Activated T-cell treated with anti-CD3 and anti-CD28 coated beads, Interleukin-2, amount 50 U/mL, for 4 hours (primary cell): ENCODE results near the gene MRGPRD. TPM values are rescaled to one million over a fixed set of nuclear protein-coding genes. Genes with fewer than 3 reads are reported as not detected.
A peak's percentile ranks its signal among the peaks of the same experiment; 100 is the strongest.

Experiments used
- ATAC-seq, 2 donors: fragments of 200-7000 bp; cut with Tn5 transposase; one replicate each; pipeline ENCODE4 v1.10.0; 2021
- DNase-seq: peaks from one replicate; pipeline ENCODE4 v3.0.0-alpha.2; 2020
- H3K27me3 Mint-ChIP-seq: one replicate; pipeline ENCODE4 v1.8.0; 2021; ENCODE audit warnings: low read depth, mixed read lengths
- H3K36me3 Mint-ChIP-seq: one replicate; pipeline ENCODE4 v1.8.0; 2022; ENCODE audit warnings: mixed read lengths; ENCODE audit not compliant: insufficient read depth
- H3K4me1 Mint-ChIP-seq: one replicate; pipeline ENCODE4 v1.8.0; 2021; ENCODE audit warnings: low read depth, mixed read lengths
- H3K4me3 Mint-ChIP-seq: one replicate; pipeline ENCODE4 v1.8.0; 2021; ENCODE audit warnings: mild to moderate bottlenecking, moderate library complexity, mixed read lengths
- H3K9me3 Mint-ChIP-seq: one replicate; pipeline ENCODE4 v1.8.0; 2021; ENCODE audit warnings: mixed read lengths
- total RNA-seq, 3 donors: library from RNA; stranded (reverse); gene quantifications; one replicate each; pipeline ENCODE4 v1.2.1, GENCODE V29; 2021

MRGPRD gene
- total RNA-seq, 3 donors from 2014 or later, result not detected

DNA sequence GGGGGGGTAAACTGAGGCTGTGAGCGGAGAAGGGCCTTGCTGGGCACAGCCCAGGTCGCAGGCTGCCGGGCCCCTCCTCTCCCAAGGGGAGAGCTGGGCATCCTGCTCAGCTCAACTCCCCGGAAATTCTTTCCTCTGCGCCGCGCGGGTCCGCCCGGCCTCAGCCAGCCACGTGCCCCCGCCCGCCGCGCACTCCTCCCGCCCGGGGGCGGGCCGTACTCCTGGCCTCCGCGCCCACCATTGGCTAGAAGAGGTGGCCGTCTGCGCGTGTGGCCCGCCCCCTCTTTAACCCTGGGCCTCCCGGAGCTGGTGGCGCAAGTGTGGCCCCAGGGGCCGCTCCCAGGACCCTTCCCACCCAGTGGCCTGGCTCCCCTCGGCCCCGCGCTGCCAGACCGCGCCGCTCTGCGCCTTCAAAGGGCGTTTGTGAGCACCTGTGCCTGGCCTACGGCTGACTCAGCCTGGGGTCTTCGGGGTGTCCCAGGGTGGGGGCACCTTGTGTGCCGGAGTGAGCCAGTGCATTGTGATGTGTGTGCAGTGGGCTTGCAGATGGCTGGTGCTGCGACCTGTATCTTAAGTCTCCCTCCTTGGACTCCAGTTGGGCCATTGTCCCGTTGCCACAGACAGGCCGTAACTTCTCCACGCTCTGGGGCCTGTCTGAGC lies 30.3 kb upstream of the MRGPRD start:
- Mint-ChIP-seq H3K36me3 (no peaks in the 10 kb centered on the region), H3K4me1 (no peaks in the 10 kb centered on the region), H3K27me3 (peaks cover 41% of the 10 kb centered on the region), H3K4me3 (no peak overlapping the region), H3K9me3 (no peaks in the 10 kb centered on the region)
- DNase-seq (no peak), ATAC-seq (peak; percentile 84 to 85)

DNA sequence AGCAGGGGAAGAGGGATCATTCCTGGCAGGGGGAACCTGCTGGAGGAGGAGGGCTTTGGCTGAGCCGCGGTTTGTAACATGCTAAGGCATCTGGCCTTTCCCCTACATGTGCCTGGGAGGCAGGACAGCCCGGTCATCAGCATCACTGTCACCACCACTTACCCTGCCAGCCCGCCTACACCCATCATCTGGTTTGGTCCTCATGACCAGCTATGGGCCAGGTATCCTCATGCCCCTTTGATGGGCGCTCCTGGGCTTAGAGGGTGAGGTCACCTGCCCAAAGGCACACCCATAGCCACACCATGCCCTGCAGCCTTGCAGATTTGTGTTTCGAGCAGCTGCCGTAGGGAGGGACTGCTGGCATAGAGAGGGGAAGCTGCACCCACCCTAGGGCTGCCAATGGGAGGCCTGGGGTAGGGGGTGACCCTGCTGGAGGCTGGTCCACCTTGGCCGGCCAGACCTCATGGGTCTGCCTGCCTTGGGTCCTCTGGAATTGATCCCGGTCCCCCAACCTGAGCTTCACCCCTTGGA lies 29.6 kb upstream of the MRGPRD start:
- H3K4me1 Mint-ChIP-seq, result no peaks in the 10 kb centered on the region
- no peak overlapping the region for H3K4me3 Mint-ChIP-seq
- ATAC-seq (no peak), DNase-seq (no peak)
- no peaks in the 10 kb centered on the region for H3K36me3 Mint-ChIP-seq
- H3K27me3 Mint-ChIP-seq, result peaks cover 45% of the 10 kb centered on the region
- H3K9me3 Mint-ChIP-seq, result no peaks in the 10 kb centered on the region

DNA sequence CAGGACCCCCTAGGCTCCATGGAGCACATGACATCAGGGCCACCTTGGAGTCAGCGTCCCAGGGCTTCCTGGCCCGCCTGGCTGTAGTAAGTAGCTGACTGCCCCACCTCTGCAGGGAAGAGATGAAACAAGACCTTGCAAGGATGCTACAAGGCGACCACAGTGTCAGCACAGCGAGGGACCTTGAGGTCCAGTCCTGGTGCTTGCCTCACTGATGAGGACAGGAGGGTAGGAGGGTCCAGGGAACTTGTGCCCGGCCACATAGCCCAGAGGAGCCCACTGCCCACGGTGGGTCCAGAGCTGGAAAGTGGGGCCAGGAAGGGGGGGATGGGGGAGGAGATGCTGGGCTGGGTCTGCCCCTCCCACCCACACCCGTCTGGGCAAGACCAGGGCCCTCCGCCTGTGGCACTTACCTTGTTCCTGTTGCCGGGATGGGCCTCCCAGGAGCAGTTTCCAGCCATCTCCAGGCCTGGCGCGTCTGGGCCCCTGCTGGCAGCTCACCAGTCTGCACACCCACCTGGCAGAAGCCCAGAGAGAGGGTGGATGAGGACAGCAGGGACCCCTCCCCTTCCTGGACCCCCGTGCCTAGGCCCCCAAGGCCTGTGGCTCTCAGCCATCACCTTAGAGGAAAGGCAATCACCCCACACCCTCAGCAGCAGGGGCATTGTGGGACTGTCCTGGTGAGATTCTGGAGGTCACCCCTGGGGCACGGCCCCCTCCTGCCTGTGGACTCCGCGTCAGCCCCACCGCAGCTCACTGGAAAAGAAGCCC lies 28.8 kb upstream of the MRGPRD start:
- no peak overlapping the region for H3K4me3 Mint-ChIP-seq
- no peaks in the 10 kb centered on the region for H3K4me1 Mint-ChIP-seq
- H3K9me3 Mint-ChIP-seq, result no peaks in the 10 kb centered on the region
- ATAC-seq, result no peak
- peaks cover 43% of the 10 kb centered on the region for H3K27me3 Mint-ChIP-seq
- H3K36me3 Mint-ChIP-seq, result no peaks in the 10 kb centered on the region
- DNase-seq, result no peak

DNA sequence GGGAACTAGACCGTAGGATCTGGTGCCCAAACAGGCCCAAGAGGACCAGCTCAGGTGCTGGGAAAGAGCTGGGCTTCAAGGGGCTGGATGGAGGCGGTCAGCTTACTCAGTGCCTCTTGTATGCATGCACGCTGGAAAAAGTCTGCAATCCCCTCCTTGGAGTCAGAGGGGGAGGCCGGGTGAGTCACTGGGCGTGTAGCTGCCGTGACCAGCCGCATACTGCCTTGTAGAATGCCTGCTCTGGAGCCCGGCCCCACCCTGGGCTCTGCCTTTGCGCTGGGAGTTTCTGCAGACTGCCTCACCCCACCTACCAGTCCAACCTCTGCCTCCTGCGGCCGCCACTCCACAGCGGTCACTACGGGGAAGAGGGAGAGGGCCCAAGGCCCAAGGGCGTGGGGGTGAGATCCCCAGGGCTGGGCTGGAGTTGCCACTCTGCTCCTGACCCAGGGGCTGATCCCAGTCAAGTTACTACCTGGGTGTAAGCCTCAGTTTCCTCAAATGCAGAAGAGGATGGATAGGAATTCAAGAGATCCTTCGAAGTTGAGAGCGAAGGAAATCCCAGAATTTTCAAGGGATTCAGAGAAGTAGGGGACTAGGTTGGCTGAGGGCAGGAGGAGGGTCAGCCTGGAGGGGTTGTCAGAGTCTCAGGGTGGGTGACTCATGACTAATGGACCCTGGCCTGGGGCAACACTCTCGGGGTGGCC lies 28.1 kb upstream of the MRGPRD start:
- H3K4me1 Mint-ChIP-seq, result no peaks in the 10 kb centered on the region
- ATAC-seq (no peak), DNase-seq (no peak)
- H3K9me3 Mint-ChIP-seq, result no peaks in the 10 kb centered on the region
- H3K27me3 Mint-ChIP-seq, result peaks cover 42% of the 10 kb centered on the region
- H3K4me3 Mint-ChIP-seq, result no peak overlapping the region
- H3K36me3 Mint-ChIP-seq, result no peaks in the 10 kb centered on the region

DNA sequence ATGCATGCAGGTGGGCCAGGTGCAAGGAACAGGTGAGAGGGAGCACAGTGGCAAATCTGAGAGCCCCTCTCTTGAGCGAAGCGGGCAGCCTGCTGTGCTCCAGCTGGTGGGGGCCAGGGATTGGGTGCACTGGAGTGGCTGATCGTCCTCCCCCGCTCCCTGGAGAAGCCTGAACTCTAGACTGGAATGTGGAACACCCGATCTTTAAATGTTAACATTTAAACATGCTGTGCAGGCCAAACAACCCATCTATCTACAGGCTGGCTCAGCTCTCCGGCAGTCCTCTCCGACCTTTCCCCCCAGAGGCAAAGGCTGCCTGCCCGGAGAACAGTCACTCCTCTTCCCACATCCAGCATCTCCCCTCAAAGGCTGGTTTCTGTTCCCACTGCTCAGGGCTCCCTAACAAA lies 27.2 kb upstream of the MRGPRD start:
- H3K4me1 Mint-ChIP-seq, result no peaks in the 10 kb centered on the region
- no peaks in the 10 kb centered on the region for H3K36me3 Mint-ChIP-seq
- no peak overlapping the region for H3K4me3 Mint-ChIP-seq
- H3K9me3 Mint-ChIP-seq, result no peaks in the 10 kb centered on the region
- no peak for ATAC-seq
- H3K27me3 Mint-ChIP-seq, result peaks cover 40% of the 10 kb centered on the region
- DNase-seq, result no peak

DNA sequence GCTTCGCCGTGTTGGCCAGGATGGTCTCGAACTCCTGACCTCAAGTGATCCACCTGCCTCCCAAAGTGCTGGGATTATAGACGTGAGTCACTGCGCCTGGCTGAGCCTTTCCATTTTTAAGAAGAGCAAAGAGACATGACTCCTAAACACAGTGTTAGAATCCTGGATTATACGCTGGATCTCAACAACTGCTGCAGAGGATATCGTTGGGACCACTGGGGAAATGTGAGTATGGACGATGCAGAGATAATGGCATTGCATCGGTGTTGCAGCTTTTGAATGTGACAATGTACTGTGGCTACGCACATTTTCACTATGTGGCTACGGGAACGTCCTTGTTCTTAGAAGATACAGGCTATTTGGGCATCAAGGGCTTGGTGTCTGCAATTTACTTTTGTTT lies 26.0 kb upstream of the MRGPRD start:
- no peak for ATAC-seq
- Mint-ChIP-seq H3K9me3 (no peaks in the 10 kb centered on the region), H3K4me1 (no peaks in the 10 kb centered on the region), H3K27me3 (peaks cover 30% of the 10 kb centered on the region), H3K36me3 (no peaks in the 10 kb centered on the region), H3K4me3 (no peak overlapping the region)
- no peak for DNase-seq

DNA sequence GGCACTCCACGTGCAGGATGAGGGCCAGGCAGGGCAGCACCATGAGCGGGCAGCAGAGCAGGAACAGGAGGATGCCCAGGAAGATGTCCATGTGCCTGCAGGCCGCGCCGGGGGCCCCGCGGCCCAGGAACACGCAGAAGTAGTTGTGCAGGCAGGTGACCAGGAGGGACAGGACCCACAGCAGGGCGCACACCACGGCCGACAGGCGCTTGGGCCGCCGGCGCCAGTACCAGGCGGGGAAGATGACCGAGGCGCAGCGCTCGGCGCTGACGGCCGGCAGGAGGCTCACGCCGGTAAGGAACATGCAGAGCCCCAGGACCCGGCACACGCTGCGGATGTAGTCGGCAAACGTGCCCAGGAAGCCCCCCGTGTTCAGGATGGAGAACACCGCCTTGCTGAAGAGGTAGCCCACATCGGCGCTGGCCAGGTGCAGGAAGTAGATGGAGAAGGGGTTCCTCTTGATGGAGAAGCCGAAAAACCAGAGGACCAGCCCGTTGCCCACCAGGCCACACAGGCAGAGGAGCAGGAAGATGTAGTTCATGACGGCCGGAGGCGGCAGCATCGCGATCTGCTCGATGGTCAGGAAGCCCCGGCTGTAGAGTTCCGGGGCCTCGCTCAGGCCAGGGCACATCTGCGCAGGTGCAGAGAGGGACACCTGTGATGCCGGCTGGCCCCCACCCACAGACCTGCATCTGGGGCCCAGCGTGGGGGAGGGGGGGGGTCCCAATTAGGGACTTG lies 25.0 kb upstream of the MRGPRD start:
- no peak overlapping the region for H3K4me3 Mint-ChIP-seq
- DNase-seq, result no peak
- peaks cover 24% of the 10 kb centered on the region for H3K27me3 Mint-ChIP-seq
- no peaks in the 10 kb centered on the region for H3K36me3 Mint-ChIP-seq
- H3K4me1 Mint-ChIP-seq, result no peaks in the 10 kb centered on the region
- no peaks in the 10 kb centered on the region for H3K9me3 Mint-ChIP-seq
- no peak for ATAC-seq

DNA sequence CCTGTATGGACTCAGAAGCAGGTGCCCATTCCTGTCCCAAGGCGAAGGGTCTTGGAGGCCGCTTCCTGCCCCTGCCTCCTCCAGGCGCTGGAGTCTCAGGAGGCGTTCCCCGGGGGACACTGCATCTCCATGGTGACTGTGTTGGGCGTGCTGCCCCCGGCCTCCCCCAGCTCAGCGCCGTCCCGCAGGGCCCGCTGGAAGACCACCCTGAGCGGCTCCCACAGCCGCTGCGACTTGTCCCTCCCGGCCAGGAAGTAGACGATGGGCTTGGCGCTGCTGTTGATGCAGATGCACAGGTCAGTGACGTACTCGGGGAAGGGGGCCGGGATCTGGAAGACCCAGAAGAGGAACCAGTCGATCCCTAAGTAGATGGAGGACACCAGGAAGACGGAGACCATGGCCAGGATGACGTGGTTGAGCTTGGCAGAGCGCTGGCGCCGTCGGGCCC lies 24.4 kb upstream of the MRGPRD start:
- ATAC-seq (no peak), DNase-seq (no peak)
- Mint-ChIP-seq H3K9me3 (no peaks in the 10 kb centered on the region), H3K27me3 (peaks cover 20% of the 10 kb centered on the region), H3K36me3 (no peaks in the 10 kb centered on the region), H3K4me1 (no peaks in the 10 kb centered on the region), H3K4me3 (no peak overlapping the region)

DNA sequence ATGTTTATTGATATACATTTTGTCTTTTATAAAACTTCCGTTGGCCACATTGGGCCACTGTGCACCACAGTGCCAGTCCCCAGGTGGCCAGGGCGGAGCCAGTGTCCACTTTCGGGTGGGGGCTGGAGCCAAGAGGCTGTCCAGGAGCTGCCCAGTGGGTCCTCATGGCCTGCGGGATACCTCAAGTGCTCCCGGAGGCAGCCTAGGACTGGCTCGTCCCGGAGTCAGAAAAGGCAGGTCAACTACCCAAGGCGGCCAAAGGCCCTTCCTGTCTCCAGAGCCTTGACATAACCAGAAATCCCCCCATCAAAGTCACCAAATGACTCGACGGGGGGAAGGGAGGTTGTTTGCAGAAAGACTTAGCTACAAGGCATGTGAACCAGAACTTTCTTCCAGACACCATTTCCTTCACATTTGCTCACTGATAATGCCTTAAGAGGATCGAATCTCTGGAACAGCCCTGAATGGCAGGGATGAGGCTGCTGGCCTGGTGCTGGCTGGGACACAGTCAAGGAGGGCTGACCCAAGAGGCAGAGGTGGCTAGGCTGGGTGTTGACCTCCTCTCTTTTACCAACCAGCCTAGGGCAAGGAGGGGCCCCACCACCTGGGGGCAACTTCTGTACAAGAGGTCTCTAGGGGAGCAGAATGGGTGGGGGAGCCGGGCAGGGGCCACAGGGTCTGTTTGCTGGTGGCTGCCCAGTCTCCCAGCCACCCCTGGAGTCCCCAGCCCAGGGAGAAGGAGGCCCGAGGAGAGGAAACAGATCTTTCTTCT lies 23.8 kb upstream of the MRGPRD start:
- ATAC-seq, result no peak
- H3K4me1 Mint-ChIP-seq, result no peaks in the 10 kb centered on the region
- no peaks in the 10 kb centered on the region for H3K9me3 Mint-ChIP-seq
- no peak overlapping the region for H3K4me3 Mint-ChIP-seq
- H3K36me3 Mint-ChIP-seq, result no peaks in the 10 kb centered on the region
- H3K27me3 Mint-ChIP-seq, result peaks cover 15% of the 10 kb centered on the region
- no peak for DNase-seq

DNA sequence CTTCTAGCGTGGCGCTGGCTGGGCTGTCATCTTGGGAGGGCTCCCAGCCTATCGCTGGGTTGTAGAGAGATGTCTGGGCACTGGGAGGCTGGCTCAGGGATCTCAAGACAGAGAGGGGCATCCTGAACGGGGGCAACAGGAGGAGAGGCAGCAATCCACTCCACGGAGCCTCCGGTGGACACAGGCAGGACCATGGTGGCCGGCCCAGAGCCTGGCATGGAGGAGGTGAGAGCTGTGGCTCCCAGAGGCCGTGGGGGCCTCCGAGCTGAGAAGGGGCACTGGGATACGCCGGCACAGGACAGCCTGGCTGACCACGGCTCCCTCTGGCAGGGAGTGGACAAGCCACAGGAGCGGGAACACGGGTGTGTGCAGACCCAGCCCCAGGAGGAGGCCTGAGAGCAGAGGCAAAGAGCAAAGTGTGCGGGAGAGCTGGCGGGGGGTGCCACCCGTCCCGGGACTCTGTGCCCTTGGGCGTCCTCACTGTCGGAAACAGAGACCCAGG lies 23.1 kb upstream of the MRGPRD start:
- H3K4me1 Mint-ChIP-seq, result peaks cover 2% of the 10 kb centered on the region
- no peak overlapping the region for H3K4me3 Mint-ChIP-seq
- peaks cover 16% of the 10 kb centered on the region for H3K27me3 Mint-ChIP-seq
- no peak for ATAC-seq
- no peaks in the 10 kb centered on the region for H3K9me3 Mint-ChIP-seq
- H3K36me3 Mint-ChIP-seq, result no peaks in the 10 kb centered on the region
- DNase-seq, result no peak

DNA sequence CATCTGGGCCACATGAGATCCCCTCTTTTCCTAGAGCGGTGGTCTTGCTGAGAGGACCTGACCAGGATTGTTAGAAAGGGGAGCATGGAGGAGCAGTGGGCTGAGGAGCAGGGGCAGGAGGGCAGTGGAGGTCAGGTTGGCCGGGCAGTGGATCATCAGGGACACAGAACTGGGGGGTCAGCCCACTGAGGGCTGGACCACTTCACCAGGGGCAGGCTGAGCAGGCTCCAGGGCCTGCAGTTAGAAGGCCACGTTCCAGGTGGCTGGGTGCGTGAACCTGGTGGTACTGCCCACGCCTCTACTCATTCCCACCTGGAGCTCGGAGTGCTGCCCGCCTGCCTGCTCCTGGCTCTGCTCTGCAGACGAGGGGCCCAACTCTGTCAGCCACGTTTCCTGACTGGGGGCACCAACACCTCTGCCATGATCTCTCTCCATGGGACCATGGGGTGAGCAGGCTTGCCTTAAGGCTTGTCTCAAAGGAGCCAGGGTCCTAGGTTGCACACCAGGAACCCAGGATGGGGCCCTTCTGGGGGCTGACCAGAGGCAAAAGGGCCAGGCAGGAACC lies 22.6 kb upstream of the MRGPRD start:
- no peak overlapping the region for H3K4me3 Mint-ChIP-seq
- peaks cover 3% of the 10 kb centered on the region for H3K4me1 Mint-ChIP-seq
- ATAC-seq (no peak), DNase-seq (no peak)
- no peaks in the 10 kb centered on the region for H3K36me3 Mint-ChIP-seq
- peaks cover 15% of the 10 kb centered on the region for H3K27me3 Mint-ChIP-seq
- no peaks in the 10 kb centered on the region for H3K9me3 Mint-ChIP-seq

DNA sequence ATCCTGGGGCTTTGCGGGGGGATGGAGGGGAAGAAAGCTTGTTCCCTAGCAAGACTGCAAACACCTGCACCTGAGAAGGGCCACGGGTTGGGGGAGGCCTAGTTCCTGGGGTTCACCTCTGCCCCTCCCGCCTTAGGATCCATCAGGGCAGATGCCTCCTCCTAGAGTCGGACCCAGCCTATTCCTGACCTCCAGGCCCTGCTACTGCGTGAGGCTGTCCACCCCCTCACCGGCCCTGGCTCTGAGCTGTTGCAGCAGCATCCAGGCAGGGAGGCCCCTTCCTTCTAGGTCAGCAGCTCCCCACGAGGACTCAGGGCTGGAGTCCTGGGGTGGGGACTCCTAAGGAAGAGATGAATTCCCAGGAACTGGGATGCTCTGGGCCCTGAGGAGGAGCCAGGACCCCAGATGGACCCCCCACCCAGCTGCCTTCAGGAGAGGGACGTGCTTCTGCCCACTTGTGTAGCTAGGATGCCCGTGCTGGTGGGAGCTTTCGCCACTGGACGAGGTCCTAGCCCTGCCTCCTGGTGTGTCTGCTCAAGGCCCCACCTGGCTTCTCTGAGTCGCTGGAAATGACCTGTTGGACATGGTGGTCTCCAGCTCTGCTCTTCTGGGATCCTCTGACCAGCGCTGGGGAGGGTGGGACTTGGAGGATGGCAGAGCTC lies 21.9 kb upstream of the MRGPRD start:
- no peak for ATAC-seq

DNA sequence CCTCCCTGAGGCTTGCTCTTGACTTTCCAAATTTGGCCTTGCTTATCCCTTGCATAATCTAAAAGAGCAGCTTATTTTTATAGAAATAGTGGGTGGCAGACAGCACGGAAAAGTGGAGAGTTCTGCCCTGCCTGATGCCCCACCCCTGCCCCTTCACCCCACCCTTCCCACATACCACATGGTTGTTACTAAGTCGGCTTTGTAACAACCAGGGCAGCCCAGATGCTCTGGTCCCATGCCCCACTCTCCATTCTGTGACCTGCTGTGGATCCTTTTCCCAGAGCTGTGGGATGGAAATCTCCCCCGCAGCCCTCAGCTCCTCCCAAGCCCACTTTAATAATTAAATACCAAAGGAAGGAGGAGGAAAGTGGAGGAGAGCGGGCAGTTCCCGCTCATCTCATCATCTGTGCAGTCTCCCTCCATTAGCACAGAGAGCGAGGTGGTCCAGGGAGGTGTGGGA lies 21.4 kb upstream of the MRGPRD start:
- ATAC-seq, result no peak
- Mint-ChIP-seq H3K4me1 (peaks cover 3% of the 10 kb centered on the region), H3K36me3 (no peaks in the 10 kb centered on the region), H3K27me3 (peaks cover 16% of the 10 kb centered on the region), H3K4me3 (no peak overlapping the region), H3K9me3 (no peaks in the 10 kb centered on the region)
- DNase-seq, result no peak

More for the DNA sequence above, 21.9 kb upstream of the MRGPRD start:
- Mint-ChIP-seq H3K9me3 (no peaks in the 10 kb centered on the region), H3K27me3 (peaks cover 16% of the 10 kb centered on the region), H3K36me3 (no peaks in the 10 kb centered on the region), H3K4me1 (peaks cover 3% of the 10 kb centered on the region), H3K4me3 (no peak overlapping the region)
- no peak for DNase-seq
